ENCODE measurements around the gene DCP1B.
A peak's percentile ranks its signal among the peaks of the same experiment; 100 is the strongest.

The DCP1B gene

GRCh38 chr12:2004113-2004929 lies at the start of gene DCP1B:
TSS of gene DCP1B (minus strand) at chr12:2004457. CDS start at chr12:2004431, 26 bp downstream.
- peak; percentile 95 for DNase-seq

- DNase-seq, result peak; percentile 54
Observed at GRCh38 chr12:2053691-2054090, 49.4 kb upstream of the DCP1B start.

GRCh38 chr12:2052826-2053678 lies 48.8 kb upstream of the DCP1B start, which contains the start of gene CACNA1C:
TSS of gene CACNA1C (plus strand) at chr12:2052987. CDS start at chr12:2053563, 576 bp downstream.
- DNase-seq, result peak; percentile 86

- DNase-seq, result peak; percentile 60
Observed at GRCh38 chr12:2051700-2052621, 47.7 kb upstream of the DCP1B start.

GRCh38 chr12:2049604-2050540 lies 45.6 kb upstream of the DCP1B start:
- DNase-seq, result no peak

- no peak for DNase-seq
Observed at GRCh38 chr12:2047752-2048151, 43.5 kb upstream of the DCP1B start.

- no peak for DNase-seq
Observed at GRCh38 chr12:2046957-2047356, 42.7 kb upstream of the DCP1B start.

- DNase-seq, result no peak
Observed at GRCh38 chr12:2044165-2044564, 39.9 kb upstream of the DCP1B start.

- no peak for DNase-seq
Observed at GRCh38 chr12:2043054-2043453, 38.8 kb upstream of the DCP1B start.

GRCh38 chr12:2039034-2039433 lies 34.8 kb upstream of the DCP1B start:
- DNase-seq, result no peak

GRCh38 chr12:2035431-2036055 lies 31.3 kb upstream of the DCP1B start:
- DNase-seq, result no peak

- peak; percentile 89 for DNase-seq
Observed at GRCh38 chr12:2034633-2035430, 30.6 kb upstream of the DCP1B start.

- no peak for DNase-seq
Observed at GRCh38 chr12:2032506-2032905, 28.2 kb upstream of the DCP1B start.

- no peak for DNase-seq
Observed at GRCh38 chr12:2029851-2030250, 25.6 kb upstream of the DCP1B start.

GRCh38 chr12:2027351-2027750 lies 23.1 kb upstream of the DCP1B start:
- DNase-seq, result no peak

- DNase-seq, result no peak
Observed at GRCh38 chr12:2023365-2023764, 19.1 kb upstream of the DCP1B start.

- no peak for DNase-seq
Observed at GRCh38 chr12:2020511-2020910, 16.3 kb upstream of the DCP1B start.

GRCh38 chr12:2019126-2019525 lies 14.9 kb upstream of the DCP1B start:
- no peak for DNase-seq

GRCh38 chr12:2018391-2018790 lies 14.1 kb upstream of the DCP1B start:
- DNase-seq, result no peak

Data from right forelimb (tissue), 1 donor.